GM18520 (cell line): ENCODE results near the gene CACTIN.

Source experiments
- ATAC-seq: cut with Tn5 transposase; IDR thresholded peaks from one replicate; pipeline ENCODE4 v1.9.1; 2021; ENCODE audit not compliant: unreplicated experiment

Gene CACTIN

GRCh38 chr19:3610745-3611717 lies 15.6 kb downstream of the CACTIN start:
- ATAC-seq: no peak

- no peak for ATAC-seq
Measured at GRCh38 chr19:3609779-3610719, 16.5 kb downstream of the CACTIN start.

- no peak for ATAC-seq
Measured at GRCh38 chr19:3608750-3609322, 17.8 kb downstream of the CACTIN start.

GRCh38 chr19:3608079-3608641 lies 18.4 kb downstream of the CACTIN start:
- ATAC-seq: no peak

GRCh38 chr19:3607303-3608078 lies 19.1 kb downstream of the CACTIN start:
- no peak for ATAC-seq

- ATAC-seq: no peak
Measured at GRCh38 chr19:3606690-3607289, 19.8 kb downstream of the CACTIN start, which contains the start of gene TBXA2R. TBXA2R (minus strand) TSS chr19:3606875; CDS start chr19:3600634, 6,241 bp downstream.

GRCh38 chr19:3606174-3606689 lies 20.4 kb downstream of the CACTIN start:
- no peak for ATAC-seq

- no peak for ATAC-seq
Measured at GRCh38 chr19:3605770-3606169, 20.8 kb downstream of the CACTIN start.

GRCh38 chr19:3605361-3605760 lies 21.2 kb downstream of the CACTIN start:
- ATAC-seq: no peak

GRCh38 chr19:3604987-3605343 lies 21.6 kb downstream of the CACTIN start:
- ATAC-seq: no peak

GRCh38 chr19:3604227-3604986 lies 22.2 kb downstream of the CACTIN start:
- ATAC-seq: no peak

GRCh38 chr19:3603121-3603811 lies 23.3 kb downstream of the CACTIN start:
- ATAC-seq: no peak

- no peak for ATAC-seq
Measured at GRCh38 chr19:3601021-3601420, 25.6 kb downstream of the CACTIN start.

- no peak for ATAC-seq
Measured at GRCh38 chr19:3599776-3600187, 26.8 kb downstream of the CACTIN start.

GRCh38 chr19:3595521-3596061 lies 31.0 kb downstream of the CACTIN start:
- ATAC-seq: no peak

- no peak for ATAC-seq
Measured at GRCh38 chr19:3593156-3593555, 33.4 kb downstream of the CACTIN start.

GRCh38 chr19:3591876-3592613 lies 34.5 kb downstream of the CACTIN start:
- ATAC-seq: no peak
